ENCODE results near the gene ZBTB2. TPM values are rescaled to one million over a fixed set of nuclear protein-coding genes. Genes with fewer than 3 reads are reported as not detected.

ZBTB2 gene
- polyA plus RNA-seq, 1 of the 3 experiments (the other 2 are of a cell fraction): 6.7 TPM

DNA sequence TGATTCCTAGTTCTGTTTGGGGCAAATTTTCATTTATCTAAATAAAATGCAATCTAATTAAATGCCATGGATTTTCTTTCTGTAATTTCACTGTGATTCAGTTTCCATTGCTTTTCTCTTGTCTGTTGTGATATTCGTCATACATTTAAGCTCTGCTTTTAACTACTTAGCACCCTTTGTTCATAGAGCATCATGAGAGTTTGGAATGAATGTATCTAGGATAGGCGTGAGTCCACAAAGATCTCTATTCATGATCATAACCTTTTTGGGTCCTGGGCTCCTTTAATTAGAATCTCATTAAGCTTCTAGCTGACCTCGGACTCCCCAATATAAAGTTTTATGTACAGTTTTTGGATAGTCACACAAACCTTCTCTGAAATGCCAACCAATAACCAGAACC lies 32.9 kb downstream of the ZBTB2 start:
- H3K27me3 ChIP-seq (ENCODE audit: insufficient read depth): no peaks in the 10 kb centered on the region
- 93% methylated on average over 3 of the region's 3 CpGs for WGBS (ENCODE audit: low lambda C conversion rate)
- POLR2A ChIA-PET: interaction anchor here (1.3 kb wide), 1 partner anchor 32 kb away, joined by 3 read pairs; no protein-coding TSS in a partner anchor

DNA sequence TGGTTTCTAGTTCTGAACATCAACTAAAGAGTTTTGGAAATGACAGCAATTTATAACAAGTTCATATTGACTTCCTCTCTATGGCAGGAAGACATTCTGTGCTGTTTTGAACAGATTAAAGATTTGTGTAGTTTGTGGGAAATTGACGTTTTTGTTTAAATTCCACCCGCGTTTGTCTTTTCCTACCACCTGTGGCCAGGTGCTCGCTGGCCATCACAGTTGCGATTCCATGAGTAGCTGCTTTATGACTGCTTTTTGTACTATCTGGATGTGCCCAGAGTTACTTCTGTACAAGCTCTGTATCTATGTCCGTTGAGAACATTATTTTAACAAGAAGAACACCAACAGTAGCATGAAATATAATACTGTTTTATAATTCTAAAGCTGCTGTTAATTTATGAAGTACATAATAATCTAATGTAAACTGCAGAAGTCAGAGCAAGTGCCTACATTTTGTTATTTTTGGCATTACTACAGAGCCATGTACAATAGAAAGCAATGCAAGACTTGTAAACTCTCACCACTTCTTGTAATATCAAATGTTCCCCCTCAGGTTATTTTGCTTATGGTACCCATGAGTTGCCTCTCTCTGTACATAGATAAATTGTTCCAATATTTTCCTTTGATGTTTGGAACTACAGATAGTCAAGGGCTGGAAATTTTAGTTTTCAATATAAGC lies 33.5 kb downstream of the ZBTB2 start:
- ChIA-PET POLR2A (interaction anchor here (0.7 to 1.3 kb wide), 2 partner anchors 33 to 282 kb away, joined by 3 read pairs; no protein-coding TSS in a partner anchor), CTCF (interaction anchor here (0.7 to 1.5 kb wide), 4 partner anchors 34 to 543 kb away, joined by 3 to 5 read pairs (median 4); partner anchors contain the start of gene AKAP12)
- H3K4me2 ChIP-seq: no peak overlapping the region

More for the DNA sequence above, 32.9 kb downstream of the ZBTB2 start:
- Histone ChIP-seq H3K27ac (ENCODE audit: low read depth in 2 of 2, low read length in 1 of 2) (no peak overlapping the region), H3K4me3 (ENCODE audit: low read depth in 2 of 2, low read length in 1 of 2) (no peak overlapping the region), H3K36me3 (replicated peaks in 1 of 2; ENCODE audit: control insufficient read depth in 1 of 2, insufficient read depth in 2 of 2, low read length in 1 of 2) (peaks cover 14 to 27% of the 10 kb centered on the region in 2 experiments), H3K9me3 (no peaks in the 10 kb centered on the region), H3K9ac (no peak overlapping the region), H3K4me1 (ENCODE audit: control insufficient read depth in 1 of 2, insufficient read depth in 2 of 2, low read depth in 1 of 2, low read length in 1 of 2) (no peaks in the 10 kb centered on the region), H2AFZ (ENCODE audit: low read depth) (no peak overlapping the region), H3K4me2 (no peak overlapping the region), H4K20me1 (ENCODE audit: insufficient read depth) (no peaks in the 10 kb centered on the region), H3F3A (replicated peaks; ENCODE audit: insufficient read depth) (peaks cover 12% of the 10 kb centered on the region), H3K79me2 (ENCODE audit: insufficient read depth) (no peaks in the 10 kb centered on the region), H3K9me2 (no peaks in the 10 kb centered on the region)
- CTCF ChIA-PET: interaction anchor here (0.7 to 1.5 kb wide), 2 partner anchors 344 to 467 kb away, joined by 3 to 5 read pairs; no protein-coding TSS in a partner anchor
- TF ChIP-seq FOSL2 (IDR thresholded peaks at IDR 0.05; ENCODE audit: borderline replicate concordance, low read depth): no peak
- TF ChIP-seq SMC3 (IDR thresholded peaks at IDR 0.05; ENCODE audit: low read depth, low read length): no peak
- TF ChIP-seq EZH2phosphoT487 (IDR thresholded peaks at IDR 0.05; ENCODE audit: borderline replicate concordance, low read depth): no peak
- no peak for DNase-seq

More for the DNA sequence above, 33.5 kb downstream of the ZBTB2 start:
- Histone ChIP-seq H3K27ac (ENCODE audit: low read depth in 2 of 2, low read length in 1 of 2) (no peak overlapping the region), H4K20me1 (ENCODE audit: insufficient read depth) (no peaks in the 10 kb centered on the region), H3K4me3 (ENCODE audit: low read depth in 2 of 2, low read length in 1 of 2) (no peak overlapping the region), H3K4me1 (ENCODE audit: control insufficient read depth in 1 of 2, insufficient read depth in 2 of 2, low read depth in 1 of 2, low read length in 1 of 2) (no peaks in the 10 kb centered on the region), H3K9me3 (no peaks in the 10 kb centered on the region), H3K36me3 (replicated peaks in 1 of 2; ENCODE audit: control insufficient read depth in 1 of 2, insufficient read depth in 2 of 2, low read length in 1 of 2) (peaks cover 14 to 27% of the 10 kb centered on the region in 2 experiments), H2AFZ (ENCODE audit: low read depth) (no peak overlapping the region), H3K27me3 (ENCODE audit: insufficient read depth) (no peaks in the 10 kb centered on the region), H3K79me2 (ENCODE audit: insufficient read depth) (no peaks in the 10 kb centered on the region), H3K9ac (no peak overlapping the region), H3K9me2 (no peaks in the 10 kb centered on the region), H3F3A (replicated peaks; ENCODE audit: insufficient read depth) (peaks cover 13% of the 10 kb centered on the region)
- WGBS (ENCODE audit: low lambda C conversion rate): 95% methylated on average over 6 of the region's 6 CpGs
- no peak for DNase-seq
- TF ChIP-seq TCF12 (IDR thresholded peaks at IDR 0.05) (no peak), NFIC (IDR thresholded peaks at IDR 0.05; ENCODE audit: borderline replicate concordance) (no peak), NRF1 (IDR thresholded peaks at IDR 0.05; ENCODE audit: low read depth, low read length) (no peak), POLR2AphosphoS5 (IDR thresholded peaks at IDR 0.05; ENCODE audit: low read depth, low read length) (no peak), ELF1 (IDR thresholded peaks at IDR 0.05) (no peak), EP300 (IDR thresholded peaks at IDR 0.05; ENCODE audit: borderline replicate concordance in 1 of 2, low read depth in 1 of 2, low read length in 1 of 2) (no peak), RCOR1 (IDR thresholded peaks at IDR 0.05; ENCODE audit: low read length) (no peak), FOXJ3 (CRISPR knock-in tag; IDR thresholded peaks at IDR 0.05) (no peak), TEAD4 (IDR thresholded peaks at IDR 0.05; ENCODE audit: borderline replicate concordance, insufficient read depth) (no peak), JUND (IDR thresholded peaks at IDR 0.05) (no peak), FOXM1 (IDR thresholded peaks at IDR 0.05; ENCODE audit: low read depth) (no peak)
- TF ChIP-seq, protein P1, sequence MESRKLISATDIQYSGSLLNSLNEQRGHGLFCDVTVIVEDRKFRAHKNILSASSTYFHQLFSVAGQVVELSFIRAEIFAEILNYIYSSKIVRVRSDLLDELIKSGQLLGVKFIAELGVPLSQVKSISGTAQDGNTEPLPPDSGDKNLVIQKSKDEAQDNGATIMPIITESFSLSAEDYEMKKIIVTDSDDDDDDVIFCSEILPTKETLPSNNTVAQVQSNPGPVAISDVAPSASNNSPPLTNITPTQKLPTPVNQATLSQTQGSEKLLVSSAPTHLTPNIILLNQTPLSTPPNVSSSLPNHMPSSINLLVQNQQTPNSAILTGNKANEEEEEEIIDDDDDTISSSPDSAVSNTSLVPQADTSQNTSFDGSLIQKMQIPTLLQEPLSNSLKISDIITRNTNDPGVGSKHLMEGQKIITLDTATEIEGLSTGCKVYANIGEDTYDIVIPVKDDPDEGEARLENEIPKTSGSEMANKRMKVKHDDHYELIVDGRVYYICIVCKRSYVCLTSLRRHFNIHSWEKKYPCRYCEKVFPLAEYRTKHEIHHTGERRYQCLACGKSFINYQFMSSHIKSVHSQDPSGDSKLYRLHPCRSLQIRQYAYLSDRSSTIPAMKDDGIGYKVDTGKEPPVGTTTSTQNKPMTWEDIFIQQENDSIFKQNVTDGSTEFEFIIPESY (IDR thresholded peaks at IDR 0.05; ENCODE audit: borderline replicate concordance, low read depth): no peak
- TF ChIP-seq, protein P2, sequence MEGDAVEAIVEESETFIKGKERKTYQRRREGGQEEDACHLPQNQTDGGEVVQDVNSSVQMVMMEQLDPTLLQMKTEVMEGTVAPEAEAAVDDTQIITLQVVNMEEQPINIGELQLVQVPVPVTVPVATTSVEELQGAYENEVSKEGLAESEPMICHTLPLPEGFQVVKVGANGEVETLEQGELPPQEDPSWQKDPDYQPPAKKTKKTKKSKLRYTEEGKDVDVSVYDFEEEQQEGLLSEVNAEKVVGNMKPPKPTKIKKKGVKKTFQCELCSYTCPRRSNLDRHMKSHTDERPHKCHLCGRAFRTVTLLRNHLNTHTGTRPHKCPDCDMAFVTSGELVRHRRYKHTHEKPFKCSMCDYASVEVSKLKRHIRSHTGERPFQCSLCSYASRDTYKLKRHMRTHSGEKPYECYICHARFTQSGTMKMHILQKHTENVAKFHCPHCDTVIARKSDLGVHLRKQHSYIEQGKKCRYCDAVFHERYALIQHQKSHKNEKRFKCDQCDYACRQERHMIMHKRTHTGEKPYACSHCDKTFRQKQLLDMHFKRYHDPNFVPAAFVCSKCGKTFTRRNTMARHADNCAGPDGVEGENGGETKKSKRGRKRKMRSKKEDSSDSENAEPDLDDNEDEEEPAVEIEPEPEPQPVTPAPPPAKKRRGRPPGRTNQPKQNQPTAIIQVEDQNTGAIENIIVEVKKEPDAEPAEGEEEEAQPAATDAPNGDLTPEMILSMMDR (IDR thresholded peaks at IDR 0.05): no peak
- TF ChIP-seq, protein P3, sequence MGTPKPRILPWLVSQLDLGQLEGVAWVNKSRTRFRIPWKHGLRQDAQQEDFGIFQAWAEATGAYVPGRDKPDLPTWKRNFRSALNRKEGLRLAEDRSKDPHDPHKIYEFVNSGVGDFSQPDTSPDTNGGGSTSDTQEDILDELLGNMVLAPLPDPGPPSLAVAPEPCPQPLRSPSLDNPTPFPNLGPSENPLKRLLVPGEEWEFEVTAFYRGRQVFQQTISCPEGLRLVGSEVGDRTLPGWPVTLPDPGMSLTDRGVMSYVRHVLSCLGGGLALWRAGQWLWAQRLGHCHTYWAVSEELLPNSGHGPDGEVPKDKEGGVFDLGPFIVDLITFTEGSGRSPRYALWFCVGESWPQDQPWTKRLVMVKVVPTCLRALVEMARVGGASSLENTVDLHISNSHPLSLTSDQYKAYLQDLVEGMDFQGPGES (IDR thresholded peaks at IDR 0.05; ENCODE audit: low read depth, low read length): no peak
- TF ChIP-seq, protein P4, sequence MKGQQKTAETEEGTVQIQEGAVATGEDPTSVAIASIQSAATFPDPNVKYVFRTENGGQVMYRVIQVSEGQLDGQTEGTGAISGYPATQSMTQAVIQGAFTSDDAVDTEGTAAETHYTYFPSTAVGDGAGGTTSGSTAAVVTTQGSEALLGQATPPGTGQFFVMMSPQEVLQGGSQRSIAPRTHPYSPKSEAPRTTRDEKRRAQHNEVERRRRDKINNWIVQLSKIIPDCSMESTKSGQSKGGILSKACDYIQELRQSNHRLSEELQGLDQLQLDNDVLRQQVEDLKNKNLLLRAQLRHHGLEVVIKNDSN (IDR thresholded peaks at IDR 0.05; ENCODE audit: borderline replicate concordance, low read depth): no peak
- TF ChIP-seq, protein P5, sequence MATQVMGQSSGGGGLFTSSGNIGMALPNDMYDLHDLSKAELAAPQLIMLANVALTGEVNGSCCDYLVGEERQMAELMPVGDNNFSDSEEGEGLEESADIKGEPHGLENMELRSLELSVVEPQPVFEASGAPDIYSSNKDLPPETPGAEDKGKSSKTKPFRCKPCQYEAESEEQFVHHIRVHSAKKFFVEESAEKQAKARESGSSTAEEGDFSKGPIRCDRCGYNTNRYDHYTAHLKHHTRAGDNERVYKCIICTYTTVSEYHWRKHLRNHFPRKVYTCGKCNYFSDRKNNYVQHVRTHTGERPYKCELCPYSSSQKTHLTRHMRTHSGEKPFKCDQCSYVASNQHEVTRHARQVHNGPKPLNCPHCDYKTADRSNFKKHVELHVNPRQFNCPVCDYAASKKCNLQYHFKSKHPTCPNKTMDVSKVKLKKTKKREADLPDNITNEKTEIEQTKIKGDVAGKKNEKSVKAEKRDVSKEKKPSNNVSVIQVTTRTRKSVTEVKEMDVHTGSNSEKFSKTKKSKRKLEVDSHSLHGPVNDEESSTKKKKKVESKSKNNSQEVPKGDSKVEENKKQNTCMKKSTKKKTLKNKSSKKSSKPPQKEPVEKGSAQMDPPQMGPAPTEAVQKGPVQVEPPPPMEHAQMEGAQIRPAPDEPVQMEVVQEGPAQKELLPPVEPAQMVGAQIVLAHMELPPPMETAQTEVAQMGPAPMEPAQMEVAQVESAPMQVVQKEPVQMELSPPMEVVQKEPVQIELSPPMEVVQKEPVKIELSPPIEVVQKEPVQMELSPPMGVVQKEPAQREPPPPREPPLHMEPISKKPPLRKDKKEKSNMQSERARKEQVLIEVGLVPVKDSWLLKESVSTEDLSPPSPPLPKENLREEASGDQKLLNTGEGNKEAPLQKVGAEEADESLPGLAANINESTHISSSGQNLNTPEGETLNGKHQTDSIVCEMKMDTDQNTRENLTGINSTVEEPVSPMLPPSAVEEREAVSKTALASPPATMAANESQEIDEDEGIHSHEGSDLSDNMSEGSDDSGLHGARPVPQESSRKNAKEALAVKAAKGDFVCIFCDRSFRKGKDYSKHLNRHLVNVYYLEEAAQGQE (IDR thresholded peaks at IDR 0.05; ENCODE audit: low read depth, low read length): no peak

Data from SK-N-SH (cell line).